Ovary (tissue), 9 donors: Measurements from ENCODE around the gene EML6. TPM values are rescaled to one million over a fixed set of nuclear protein-coding genes. Genes with fewer than 3 reads are reported as not detected.

Experiments used
- DNase-seq, 5 donors: peaks; one replicate each; pipeline ENCODE4 v3.0.0-alpha.2; 2019 to 2020
- H3K27ac ChIP-seq, 2 donors: fragments of 200-600 bp; one replicate each; pipeline versions ENCODE4 v1.5.1 to v1.8.0; 2019 to 2022
- H3K27me3 ChIP-seq: fragments of 200-600 bp; one replicate; pipeline ENCODE4 v1.8.0; 2022
- H3K36me3 ChIP-seq: fragments of 200-600 bp; sonication (generic); one replicate; pipeline ENCODE4 v1.5.1; 2019
- H3K4me1 ChIP-seq: one replicate; pipeline ENCODE4 v1.8.1; 2013; ENCODE audit warnings: mild to moderate bottlenecking, moderate library complexity; ENCODE audit not compliant: insufficient read depth
- H3K4me3 ChIP-seq: fragments of 200-600 bp; sonication (generic); one replicate; pipeline ENCODE4 v1.5.1; 2017
- H3K9me3 ChIP-seq, 2 donors: fragments of 200-600 bp in 1 of 2; sonication (generic) in 1 of 2; one replicate each; pipeline versions ENCODE4 v1.5.1 to v1.8.1; 2013 to 2019; ENCODE audit warnings: mild to moderate bottlenecking in 1 of 2, moderate library complexity in 1 of 2
- EP300 ChIP-seq: sonication (generic); formaldehyde crosslinking; IDR thresholded peaks from one replicate; pipeline ENCODE4 v1.6.1; 2017; ENCODE audit warnings: antibody characterized with exemption
- POLR2A ChIP-seq: fragments of 450-650 bp; IDR thresholded peaks from one replicate; pipeline ENCODE4 v1.6.1; 2017; ENCODE audit warnings: antibody characterized with exemption, mild to moderate bottlenecking, moderate library complexity
- WGBS, 3 donors: extraction: QIAGEN DNeasy Blood & Tissue Kit in 1 of 3; methylation state at CpG; one replicate each; pipeline versions ENCODE4 v1.1.5 to v1.1.7; 2013 to 2017; 5-methylcytosine and 5-hydroxymethylcytosine counted together
- intact Hi-C, 4 donors: fragments of 100-400 bp; cut with DNase I; formaldehyde crosslinking; loops; one replicate each; pipeline versions ENCODE4 v1.11.0 to v1.15.1; 2022 to 2023
- polyA plus RNA-seq, 2 donors: library from polyadenylated mRNA; stranded (reverse); fragments of 200-250 nt in 1 of 2; fragments of 350-450 nt in 1 of 2; fragmentation: Illumina TruSeq in 1 of 2; extraction: RNeasy Lipid Tissue Mini Kit (QIAGEN cat#74804) in 1 of 2; gene quantifications; one replicate each; pipeline ENCODE4 v1.2.3, GENCODE V29; 2013 to 2014
- total RNA-seq, 7 donors: library from RNA; depleted of rRNA in 2 of 7; stranded (reverse); fragments of >200 nt in 2 of 7; fragmentation: NEBNext Ultra II Directional in 3 of 7; extraction: Animal tissue kit (Norgen Biotek cat#: 25700) in 3 of 7; gene quantifications; one replicate each; pipeline versions ENCODE4 v1.1.0 to v1.2.4, GENCODE V29; 2016 to 2023
- TF ChIP-seq, protein P1 (sequence below), 3 donors: fragments of 450-650 bp in 2 of 3; fragments of 200-600 bp in 1 of 3; IDR thresholded peaks; one replicate each; pipeline versions ENCODE4 v1.5.1 to v1.8.0; 2016 to 2022; ENCODE audit warnings: antibody characterized with exemption in 3 of 3, mild to moderate bottlenecking in 1 of 3
- donor health status: DM: no; HTN: no; CAD: no; lungs with moderate emphysema.
- donor health status: DM: no; HTN: no; CAD: no.
- donor health status: Bipolar disorder and iron deficiency.
- donor health status: DM: yes; HTN: yes; CAD: no.
- donor health status: DM: no; HTN: no; CAD: no.
- donor health status: DM: yes; HTN: yes; CAD: no.

Gene EML6
- total and polyA plus RNA-seq, 9 donors: 0.22 to 3.7 (median 0.48) TPM

DNA sequence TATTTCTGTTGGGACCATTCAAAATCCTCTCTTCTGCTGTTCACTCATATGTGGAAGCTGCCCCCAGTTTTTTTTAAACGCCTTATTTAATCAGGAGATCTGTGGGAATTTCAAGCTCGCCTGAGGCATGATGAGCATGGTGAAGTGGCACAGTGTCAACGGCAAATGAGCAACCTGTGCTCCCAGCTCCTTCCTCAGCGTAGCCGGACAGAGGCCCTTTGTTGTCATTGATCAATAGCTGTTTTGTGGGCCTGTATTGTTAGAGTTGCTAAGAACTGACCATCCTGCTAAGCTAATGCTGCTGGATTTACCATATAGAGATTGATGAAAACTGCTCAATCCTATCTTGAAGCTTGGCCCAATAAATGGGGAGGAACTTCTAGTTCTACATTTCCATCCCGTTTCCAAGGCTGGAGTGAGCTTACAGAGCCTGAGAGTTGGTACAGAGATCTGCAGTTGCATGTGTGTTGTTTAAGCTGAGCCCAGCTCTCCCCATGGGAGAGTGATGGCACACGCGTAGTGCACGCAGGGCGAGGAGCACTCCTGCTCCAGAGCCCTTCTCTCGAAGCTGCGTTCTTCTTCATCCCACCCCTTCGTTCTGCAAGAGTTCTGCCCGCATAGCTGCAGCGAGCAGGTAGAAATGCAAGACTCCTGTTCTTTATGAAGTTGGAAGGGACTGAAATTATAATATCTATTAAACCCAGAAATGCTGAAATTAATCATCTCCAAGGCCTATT, 218.0 kb downstream of the EML6 start:
- intact Hi-C loops: no loop called here
- H3K27ac ChIP-seq: no peak overlapping the region
- TF ChIP-seq EP300 (no peak), POLR2A (no peak)
- WGBS, 3 donors: 92 to 93% (median 92%) methylated on average over 15 of the region's 15 CpGs
- H3K27me3 ChIP-seq: no peaks in the 10 kb centered on the region
- no peak overlapping the region for H3K4me3 ChIP-seq
- no peak for DNase-seq
- H3K36me3 ChIP-seq: no peaks in the 10 kb centered on the region
- no peaks in the 10 kb centered on the region for H3K9me3 ChIP-seq
- H3K4me1 ChIP-seq: peaks cover 8% of the 10 kb centered on the region

GRCh38 chr2:54942373-54942772, 218.9 kb downstream of the EML6 start:
- Histone ChIP-seq H3K4me1 (peaks cover 8% of the 10 kb centered on the region), H3K4me3 (no peak overlapping the region), H3K9me3 (no peaks in the 10 kb centered on the region), H3K27ac (no peak overlapping the region), H3K36me3 (no peaks in the 10 kb centered on the region), H3K27me3 (no peaks in the 10 kb centered on the region)
- no peak for DNase-seq
- WGBS, 3 donors: 75 to 81% (median 79%) methylated on average over 5 of the region's 5 CpGs
- no peak for TF ChIP-seq POLR2A
- TF ChIP-seq, protein P1, sequence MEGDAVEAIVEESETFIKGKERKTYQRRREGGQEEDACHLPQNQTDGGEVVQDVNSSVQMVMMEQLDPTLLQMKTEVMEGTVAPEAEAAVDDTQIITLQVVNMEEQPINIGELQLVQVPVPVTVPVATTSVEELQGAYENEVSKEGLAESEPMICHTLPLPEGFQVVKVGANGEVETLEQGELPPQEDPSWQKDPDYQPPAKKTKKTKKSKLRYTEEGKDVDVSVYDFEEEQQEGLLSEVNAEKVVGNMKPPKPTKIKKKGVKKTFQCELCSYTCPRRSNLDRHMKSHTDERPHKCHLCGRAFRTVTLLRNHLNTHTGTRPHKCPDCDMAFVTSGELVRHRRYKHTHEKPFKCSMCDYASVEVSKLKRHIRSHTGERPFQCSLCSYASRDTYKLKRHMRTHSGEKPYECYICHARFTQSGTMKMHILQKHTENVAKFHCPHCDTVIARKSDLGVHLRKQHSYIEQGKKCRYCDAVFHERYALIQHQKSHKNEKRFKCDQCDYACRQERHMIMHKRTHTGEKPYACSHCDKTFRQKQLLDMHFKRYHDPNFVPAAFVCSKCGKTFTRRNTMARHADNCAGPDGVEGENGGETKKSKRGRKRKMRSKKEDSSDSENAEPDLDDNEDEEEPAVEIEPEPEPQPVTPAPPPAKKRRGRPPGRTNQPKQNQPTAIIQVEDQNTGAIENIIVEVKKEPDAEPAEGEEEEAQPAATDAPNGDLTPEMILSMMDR (IDR thresholded peaks at IDR 0.05): no peak
- no peak for TF ChIP-seq EP300
- intact Hi-C loops: no loop called here

GRCh38 chr2:54944724-54945326, 221.4 kb downstream of the EML6 start:
- no peaks in the 10 kb centered on the region for H3K27me3 ChIP-seq
- WGBS, 3 donors: 67 to 84% (median 81%) methylated on average over 1 of the region's 1 CpG
- no peak overlapping the region for H3K4me3 ChIP-seq
- no peaks in the 10 kb centered on the region for H3K36me3 ChIP-seq
- no peak for TF ChIP-seq POLR2A
- TF ChIP-seq, protein P1 (IDR thresholded peaks at IDR 0.05): no peak
- peaks cover 8% of the 10 kb centered on the region for H3K4me1 ChIP-seq
- intact Hi-C loops: no loop called here
- H3K27ac ChIP-seq: peak overlapping the region in 1 of 2 donors; percentile 75
- H3K9me3 ChIP-seq: no peaks in the 10 kb centered on the region
- DNase-seq: no peak

DNA sequence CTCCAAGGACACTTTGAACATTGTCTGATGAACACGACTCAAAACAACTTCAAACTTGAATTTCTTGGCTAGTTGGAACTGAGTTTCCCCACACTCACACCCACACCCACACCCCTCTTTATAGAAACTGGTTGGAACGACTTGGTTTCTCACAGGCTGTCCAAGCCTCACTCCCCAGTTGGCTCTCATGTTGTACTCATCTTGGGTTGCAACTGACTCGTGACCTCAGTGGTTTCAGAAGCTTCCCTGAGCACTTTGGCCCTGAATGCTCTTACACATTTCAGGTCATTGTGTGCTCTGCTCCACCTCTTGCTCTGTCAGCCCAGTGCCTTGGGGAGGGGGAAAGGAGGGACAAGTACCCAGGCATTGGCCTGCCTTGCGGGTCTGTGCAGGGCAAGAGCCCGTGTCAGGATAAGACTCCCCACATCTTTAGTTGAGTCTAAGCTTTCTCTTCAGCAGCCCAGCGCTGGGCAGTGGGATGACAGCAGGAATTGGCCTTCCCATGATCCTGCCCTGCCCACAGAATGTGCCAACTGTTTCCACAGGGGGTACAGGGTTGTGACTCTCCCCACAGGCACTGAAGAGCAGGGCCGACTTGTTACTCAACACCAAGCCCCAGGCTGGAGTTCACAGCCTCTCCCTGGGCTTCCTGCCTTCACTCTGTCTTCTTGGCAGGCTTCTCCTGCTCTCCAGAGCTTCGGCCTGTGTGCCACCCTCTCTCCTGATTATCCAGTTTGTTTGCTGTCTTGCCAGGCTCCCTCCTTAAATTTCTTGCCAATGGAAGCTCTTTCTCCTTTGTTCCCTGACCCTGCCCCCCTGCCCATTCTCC, 222.1 kb downstream of the EML6 start:
- intact Hi-C loops: no loop called here
- Histone ChIP-seq H3K4me1 (peaks cover 8% of the 10 kb centered on the region), H3K4me3 (no peak overlapping the region), H3K27me3 (no peaks in the 10 kb centered on the region), H3K9me3 (no peaks in the 10 kb centered on the region), H3K27ac (peak overlapping the region; percentile 28 to 75), H3K36me3 (no peaks in the 10 kb centered on the region)
- peak; percentile 48 to 63 (median 57) for DNase-seq
- WGBS, 3 donors: 33 to 41% (median 34%) methylated on average over 8 of the region's 8 CpGs
- TF ChIP-seq EP300 (no peak), POLR2A (no peak)
- TF ChIP-seq, protein P1 (IDR thresholded peaks at IDR 0.05): no peak
